Mucosa of descending colon (tissue), 3 donors: Measurements from ENCODE around the gene SPOP. TPM values are rescaled to one million over a fixed set of nuclear protein-coding genes. Genes with fewer than 3 reads are reported as not detected.

Experiments used
- ATAC-seq: fragments of 200-7000 bp; cut with Tn5 transposase; one replicate; pipeline ENCODE4 v1.9.1; 2020; ENCODE audit warnings: mild to moderate bottlenecking, moderate library complexity
- DNase-seq, 3 donors: peaks; one replicate each; pipeline ENCODE4 v3.0.0-alpha.2; 2020
- H3K36me3 ChIP-seq: fragments of 200-600 bp; one replicate; pipeline ENCODE4 v1.8.0; 2021; ENCODE audit warnings: low read depth, mild to moderate bottlenecking
- H3K4me1 ChIP-seq: fragments of 200-600 bp; one replicate; pipeline ENCODE4 v1.8.0; 2021; ENCODE audit warnings: low read depth, mild to moderate bottlenecking
- H3K4me3 ChIP-seq: fragments of 200-600 bp; one replicate; pipeline ENCODE4 v1.8.0; 2021; ENCODE audit warnings: mild to moderate bottlenecking
- H3K9me3 ChIP-seq: fragments of 200-600 bp; one replicate; pipeline ENCODE4 v1.8.0; 2021; ENCODE audit warnings: mild to moderate bottlenecking
- CTCF ChIP-seq: fragments of 200-600 bp; IDR thresholded peaks from one replicate; pipeline ENCODE4 v1.8.0; 2022; ENCODE audit warnings: antibody characterized with exemption, mild to moderate bottlenecking
- intact Hi-C, 2 donors: fragments of 100-400 bp; cut with DNase I in 1 of 2; cut with micrococcal nuclease in 1 of 2; formaldehyde crosslinking; loops; one replicate each; pipeline versions ENCODE4 v1.11.0 to v1.11.1; 2022; cut with DNase I, micrococcal nuclease
- total RNA-seq, 3 donors: library from RNA; stranded (reverse); fragmentation: NEBNext Ultra II Directional in 2 of 3; extraction: Animal tissue kit (Norgen Biotek cat#: 25700) in 2 of 3; gene quantifications; one replicate each; pipeline versions ENCODE4 v1.2.1 to v1.2.4, GENCODE V29; 2021 to 2023
- donor health status: DM: no; HTN: no; CAD: no; lungs with moderate emphysema.
- donor health status: DM: no; HTN: no; CAD: no.
- donor health status: DM: no; HTN: yes; CAD: no.

Gene SPOP
- total RNA-seq, 3 donors from 2014 or later = 47.6 to 213 (median 56.2) TPM

DNA sequence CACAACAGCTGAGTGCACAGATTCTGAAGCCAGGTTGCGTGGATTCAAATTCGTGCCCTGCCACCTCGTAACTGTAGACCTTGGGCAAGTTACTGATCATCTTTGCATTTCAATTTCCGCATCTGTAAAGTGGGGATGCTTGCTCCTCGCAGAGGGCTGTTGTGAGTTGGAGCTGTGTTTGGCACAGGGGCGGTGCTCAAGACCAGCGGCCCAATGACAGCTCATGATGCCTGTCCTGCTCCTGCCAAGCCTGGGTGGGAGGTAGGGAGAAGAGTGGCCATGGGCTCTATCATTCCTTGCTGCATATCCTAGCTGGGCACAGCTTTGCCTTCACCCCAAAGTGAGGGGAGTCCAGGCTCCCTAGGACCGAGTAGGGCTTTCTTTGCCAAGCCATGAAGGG lies 89.6 kb downstream of the SPOP start:
- TF ChIP-seq CTCF = no peak

DNA sequence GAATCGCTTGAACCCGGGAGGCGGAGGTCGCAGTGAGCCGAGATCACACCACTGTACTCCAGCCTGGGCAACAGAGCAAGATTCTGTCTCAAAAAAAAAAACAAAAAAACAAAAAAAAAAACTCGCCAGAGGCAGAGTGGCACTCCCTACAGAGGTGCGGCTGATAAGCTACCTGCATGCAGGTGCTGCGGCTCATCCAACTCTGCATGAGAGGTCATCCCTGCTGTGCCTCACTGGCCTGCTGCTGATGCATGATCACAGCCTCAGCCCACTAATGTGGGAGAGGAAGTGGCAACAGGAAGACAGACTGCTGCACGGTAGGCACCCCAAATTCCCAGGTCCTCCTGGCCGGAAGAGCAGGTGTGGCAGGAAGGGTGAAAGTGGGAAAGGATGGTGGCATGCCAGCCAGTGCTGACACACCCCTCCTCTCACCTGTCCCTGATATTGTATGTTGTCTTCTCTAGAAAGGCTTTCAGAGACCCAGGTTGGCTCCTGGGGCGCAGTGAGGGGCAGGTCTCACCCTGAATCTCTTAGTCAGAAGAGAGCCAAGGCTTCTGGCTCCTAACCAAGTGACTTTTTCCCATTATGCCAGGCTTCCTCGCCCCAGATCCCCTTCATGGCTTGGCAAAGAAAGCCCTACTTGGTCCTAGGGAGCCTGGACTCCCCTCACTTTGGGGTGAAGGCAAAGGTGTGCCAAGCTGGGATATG lies 90.4 kb downstream of the SPOP start:
- Histone ChIP-seq H3K4me3 (no peak overlapping the region), H3K9me3 (no peaks in the 10 kb centered on the region), H3K4me1 (no peaks in the 10 kb centered on the region), H3K36me3 (no peaks in the 10 kb centered on the region)
- DNase-seq (no peak), ATAC-seq (peak; percentile 10)
- intact Hi-C loops = no loop called here
- no peak for TF ChIP-seq CTCF

More for the DNA sequence above, 89.6 kb downstream of the SPOP start:
- H3K4me1 ChIP-seq = no peaks in the 10 kb centered on the region
- DNase-seq (no peak), ATAC-seq (no peak)
- H3K36me3 ChIP-seq = no peaks in the 10 kb centered on the region
- no peak overlapping the region for H3K4me3 ChIP-seq
- no peaks in the 10 kb centered on the region for H3K9me3 ChIP-seq
- intact Hi-C loops = no loop called here

GRCh38 chr17:49585422-49586027 lies 92.4 kb downstream of the SPOP start:
- Histone ChIP-seq H3K36me3 (no peaks in the 10 kb centered on the region), H3K4me1 (no peaks in the 10 kb centered on the region), H3K4me3 (no peak overlapping the region), H3K9me3 (no peaks in the 10 kb centered on the region)
- DNase-seq = no peak
- TF ChIP-seq CTCF = no peak
- intact Hi-C loops = no loop called here
- ATAC-seq = peak; percentile 18

DNA sequence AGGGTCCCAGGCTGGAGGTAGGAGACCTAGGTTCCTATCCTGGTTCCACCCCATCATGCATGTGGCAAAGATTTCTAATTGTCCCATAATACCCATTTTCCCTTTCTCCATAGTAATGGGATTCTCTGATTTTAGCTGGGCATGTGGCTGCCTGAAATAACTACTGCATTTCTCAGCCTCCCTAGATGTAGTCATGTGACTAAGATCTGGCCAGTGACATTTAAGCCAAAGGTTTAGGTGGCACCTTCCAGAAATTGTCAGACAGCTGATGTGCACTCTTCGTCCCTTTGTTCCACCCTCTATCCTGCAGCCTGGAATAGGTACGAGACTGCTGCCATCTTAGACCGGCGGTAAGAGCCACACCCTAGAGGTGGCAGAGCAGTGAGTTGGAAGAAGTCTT lies 94.0 kb downstream of the SPOP start:
- Histone ChIP-seq H3K4me3 (no peak overlapping the region), H3K4me1 (no peaks in the 10 kb centered on the region), H3K36me3 (no peaks in the 10 kb centered on the region), H3K9me3 (no peaks in the 10 kb centered on the region)
- no peak for ATAC-seq
- no peak for TF ChIP-seq CTCF
- intact Hi-C loops = no loop called here
- no peak for DNase-seq

DNA sequence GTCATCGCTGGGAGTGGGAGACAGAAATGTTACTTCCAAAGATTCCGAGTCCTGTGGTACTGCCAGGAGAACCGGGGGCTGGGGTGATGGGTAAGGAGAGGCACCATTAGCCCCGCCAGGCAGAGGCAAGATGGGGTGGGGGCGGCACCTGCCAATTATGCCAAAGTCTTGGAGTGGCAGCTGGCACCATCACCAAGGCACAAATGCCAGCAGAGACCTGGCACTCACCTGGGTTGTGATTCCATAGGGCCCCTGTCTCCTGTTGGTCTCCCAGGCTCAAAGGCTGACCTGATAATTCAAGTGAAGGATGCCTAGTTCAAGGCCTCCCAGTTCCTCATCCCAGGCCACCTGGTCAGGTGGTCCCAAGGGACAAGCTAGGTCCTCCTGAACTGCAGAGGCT lies 94.7 kb downstream of the SPOP start:
- Histone ChIP-seq H3K4me3 (no peak overlapping the region), H3K9me3 (no peaks in the 10 kb centered on the region), H3K4me1 (no peaks in the 10 kb centered on the region), H3K36me3 (no peaks in the 10 kb centered on the region)
- no peak for ATAC-seq
- DNase-seq = no peak
- no peak for TF ChIP-seq CTCF
- intact Hi-C loops = no loop called here
